HK-2 (cell line): Measurements from ENCODE around the gene NAPB.

Experiments
- DNase-seq: peaks from one replicate; pipeline ENCODE4 v3.0.0-alpha.2; 2018; ENCODE audit not compliant: unreplicated experiment

Gene NAPB

GRCh38 chr20:23437126-23437899 lies 16.0 kb upstream of the NAPB start:
- no peak for DNase-seq

- no peak for DNase-seq
Measured at GRCh38 chr20:23436681-23437080, 15.4 kb upstream of the NAPB start.

GRCh38 chr20:23435626-23436539 lies 14.6 kb upstream of the NAPB start:
- no peak for DNase-seq

- no peak for DNase-seq
Measured at GRCh38 chr20:23434521-23435313, 13.4 kb upstream of the NAPB start.

DNA sequence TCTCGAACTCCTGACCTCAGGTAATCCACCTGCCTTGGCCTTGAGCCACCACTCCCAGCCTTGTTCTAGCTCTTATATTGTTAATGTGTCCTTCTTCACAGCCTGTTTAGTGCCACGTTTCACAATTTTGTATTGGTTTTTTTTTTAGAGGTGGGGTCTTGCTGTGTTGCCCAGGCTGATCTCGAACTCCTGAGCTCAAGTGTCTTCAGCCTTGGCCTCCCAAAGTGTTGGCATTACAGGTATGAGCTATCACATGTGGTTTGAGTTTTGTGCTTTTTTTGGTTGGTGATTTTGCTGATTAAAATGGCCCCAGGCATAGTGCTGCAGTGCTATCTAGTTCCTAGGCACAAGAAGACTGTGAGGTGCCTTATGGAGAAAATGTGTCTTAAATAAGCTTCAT lies 12.3 kb upstream of the NAPB start:
- DNase-seq, result no peak

DNA sequence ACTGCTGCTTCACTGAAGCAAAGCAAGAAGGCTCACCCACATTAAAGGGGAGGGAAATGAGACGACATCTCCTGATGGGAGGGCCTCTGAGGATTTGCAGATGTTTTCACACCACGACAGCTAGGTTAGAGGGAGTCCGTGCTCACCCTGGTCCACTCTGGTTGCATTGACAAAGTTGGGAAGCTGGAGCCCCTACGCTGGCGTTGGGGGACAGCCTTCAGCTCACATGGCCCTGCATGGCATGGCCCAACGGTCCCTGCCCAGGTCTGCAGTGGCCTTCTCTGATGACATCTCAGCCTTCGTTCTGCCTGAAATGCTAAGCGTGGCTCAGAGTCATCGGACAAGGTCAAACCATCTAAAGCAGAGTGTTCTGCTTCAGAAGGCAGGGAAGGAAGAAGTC lies 3.8 kb upstream of the NAPB start:
- no peak for DNase-seq

GRCh38 chr20:23419995-23420901 lies 1.0 kb downstream of the NAPB start:
- DNase-seq, result peak; percentile 31

DNA sequence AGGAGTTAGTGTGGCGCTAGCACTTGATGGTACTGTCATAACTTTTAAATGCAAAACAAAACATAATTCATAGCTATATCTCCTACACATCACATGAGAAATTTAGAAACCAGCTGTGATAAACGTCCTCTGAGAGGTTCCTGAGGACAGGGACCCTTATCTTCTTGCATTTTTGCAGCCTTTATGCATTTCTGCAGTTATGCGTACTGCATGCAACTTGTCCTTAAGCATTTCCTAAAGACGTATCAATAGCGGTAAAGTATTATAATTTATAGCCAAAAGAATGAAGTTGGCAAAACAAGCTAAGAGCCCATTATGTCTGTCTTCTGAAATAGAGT lies 1.7 kb downstream of the NAPB start:
- DNase-seq, result no peak

DNA sequence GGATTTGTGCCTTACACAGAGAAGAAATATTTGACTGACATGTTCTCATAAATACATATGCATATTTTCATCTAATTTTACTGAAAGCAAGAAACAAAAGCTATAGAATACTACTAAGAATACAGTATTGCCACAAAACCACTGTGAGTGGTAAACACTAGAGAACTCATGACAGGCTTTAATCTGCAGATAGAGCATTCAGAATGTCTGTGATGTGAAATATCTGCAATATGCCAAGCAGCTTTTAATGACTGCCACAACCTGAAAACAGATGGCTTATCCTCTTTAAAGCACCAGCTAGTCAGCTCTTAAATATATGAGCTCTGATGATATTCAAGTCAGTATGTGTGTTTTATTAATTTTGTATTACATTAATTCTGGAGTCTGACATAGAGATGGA lies 3.4 kb downstream of the NAPB start:
- DNase-seq, result no peak

DNA sequence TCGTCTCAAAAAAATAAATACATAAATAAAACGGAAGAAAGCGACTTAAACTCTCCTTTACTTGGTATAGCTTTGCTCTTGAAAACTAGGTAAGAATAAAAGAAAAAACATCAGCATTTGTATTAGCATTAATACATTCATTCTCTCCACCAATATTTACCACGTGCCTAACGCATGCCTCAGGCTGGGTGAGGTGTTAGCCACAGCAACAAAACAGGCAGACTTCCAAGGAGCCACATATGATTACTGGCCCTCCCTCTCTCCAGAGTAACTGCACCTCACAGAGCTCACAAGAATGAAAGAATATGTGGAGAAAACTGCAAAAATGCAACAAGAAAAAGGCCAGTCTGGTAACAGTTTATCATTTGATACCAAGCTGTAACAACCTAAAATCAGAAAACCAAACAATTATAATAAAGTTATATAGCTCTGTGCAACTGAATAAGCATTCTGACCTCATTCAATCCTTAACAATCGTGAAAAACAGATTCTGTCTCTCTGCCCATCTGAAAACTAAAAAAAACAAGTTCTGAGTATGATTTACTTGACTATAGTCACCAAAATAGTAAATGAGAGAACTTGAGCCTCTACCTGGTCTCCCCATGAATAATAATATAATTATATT lies 5.2 kb downstream of the NAPB start:
- DNase-seq, result no peak

DNA sequence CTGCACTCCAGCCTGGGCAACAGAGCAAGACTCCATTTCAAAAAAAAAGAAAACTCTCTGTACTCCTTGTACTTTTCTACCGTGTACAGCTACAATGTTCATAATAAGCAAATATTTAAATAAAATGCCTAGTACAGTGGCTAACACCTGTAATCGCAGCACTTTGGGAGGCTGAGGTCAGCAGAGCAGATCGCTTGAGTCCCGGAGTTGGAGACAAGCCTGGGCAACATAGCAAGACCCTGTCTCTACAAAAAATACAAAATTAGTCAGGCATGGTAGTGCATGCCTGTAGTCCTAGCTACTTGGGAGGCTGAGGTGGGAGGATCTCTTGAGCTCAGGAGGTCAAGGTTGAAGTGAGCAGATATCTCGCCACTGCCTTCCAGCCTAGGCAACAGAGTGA lies 5.7 kb downstream of the NAPB start:
- no peak for DNase-seq

DNA sequence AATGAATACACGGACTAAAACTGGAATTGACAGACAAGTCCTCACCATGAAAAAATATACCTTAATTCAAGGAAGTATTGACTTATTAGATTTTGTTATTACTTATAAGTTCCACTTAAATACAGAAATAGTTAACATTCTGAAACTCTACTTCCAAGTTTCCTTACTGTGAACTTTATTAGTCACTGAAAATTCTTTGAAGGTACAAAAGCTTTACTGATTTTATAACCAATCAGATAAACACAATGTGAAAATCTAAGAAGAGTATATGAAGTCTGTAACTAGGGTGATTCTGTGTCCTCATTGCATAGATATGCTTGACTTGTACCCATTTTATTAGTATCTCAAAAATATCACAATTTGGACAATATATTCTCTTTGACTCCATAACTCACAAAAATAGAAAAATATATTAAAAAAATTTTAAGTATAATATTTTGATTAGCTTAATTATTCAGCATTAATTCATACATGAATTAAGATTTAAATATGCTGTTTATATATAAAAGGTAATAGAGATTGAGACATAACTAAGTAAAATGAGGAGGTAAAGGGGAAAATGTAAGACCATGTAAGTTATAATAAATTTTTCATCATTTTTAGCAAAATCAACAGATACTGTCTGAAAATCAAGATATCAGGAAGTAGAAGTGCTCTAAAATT lies 6.6 kb downstream of the NAPB start:
- DNase-seq, result no peak

DNA sequence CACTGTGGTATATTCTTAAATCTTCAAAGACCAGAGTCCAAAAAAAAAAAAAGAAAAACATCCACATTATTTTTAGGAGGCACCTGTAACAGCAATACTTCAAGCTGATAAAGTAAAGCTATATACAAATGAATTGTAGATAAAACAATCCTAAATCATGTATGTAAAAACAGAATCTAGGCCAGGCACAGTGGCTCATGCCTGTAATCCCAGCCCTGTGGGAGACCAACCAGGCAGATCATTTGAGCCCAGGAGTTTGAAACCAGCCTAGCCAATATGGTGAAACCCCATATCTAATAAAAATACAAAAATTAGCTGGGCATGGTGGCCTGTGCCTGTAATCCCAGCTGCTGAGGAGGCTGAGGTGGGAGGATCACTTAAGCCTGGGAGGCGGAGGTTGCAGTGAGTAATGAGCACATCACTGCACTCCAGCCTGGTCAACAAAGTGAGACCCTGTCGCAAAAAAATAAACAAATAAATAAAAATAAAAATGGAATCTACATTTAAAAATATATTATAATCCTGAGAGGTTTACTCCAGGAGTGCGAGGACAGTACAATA lies 7.3 kb downstream of the NAPB start:
- no peak for DNase-seq

DNA sequence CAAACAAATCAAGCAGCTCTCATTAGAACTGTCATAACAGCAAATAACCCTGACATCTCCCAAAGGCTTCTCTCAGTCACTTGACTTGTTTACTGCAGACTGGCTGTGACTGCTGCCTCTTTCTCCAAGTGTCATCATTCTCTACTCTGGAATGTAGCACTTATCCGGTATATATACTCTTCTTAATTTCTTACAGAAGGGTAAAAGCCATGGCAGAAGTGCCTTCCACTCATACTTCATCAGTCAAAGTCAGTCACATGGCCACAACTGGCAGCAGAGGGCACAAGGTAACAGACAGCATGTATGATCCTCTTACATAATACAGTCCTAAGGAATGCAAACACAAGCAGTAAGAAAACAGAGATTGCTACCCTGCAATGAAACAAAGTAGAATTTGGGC lies 9.3 kb downstream of the NAPB start:
- DNase-seq, result no peak

DNA sequence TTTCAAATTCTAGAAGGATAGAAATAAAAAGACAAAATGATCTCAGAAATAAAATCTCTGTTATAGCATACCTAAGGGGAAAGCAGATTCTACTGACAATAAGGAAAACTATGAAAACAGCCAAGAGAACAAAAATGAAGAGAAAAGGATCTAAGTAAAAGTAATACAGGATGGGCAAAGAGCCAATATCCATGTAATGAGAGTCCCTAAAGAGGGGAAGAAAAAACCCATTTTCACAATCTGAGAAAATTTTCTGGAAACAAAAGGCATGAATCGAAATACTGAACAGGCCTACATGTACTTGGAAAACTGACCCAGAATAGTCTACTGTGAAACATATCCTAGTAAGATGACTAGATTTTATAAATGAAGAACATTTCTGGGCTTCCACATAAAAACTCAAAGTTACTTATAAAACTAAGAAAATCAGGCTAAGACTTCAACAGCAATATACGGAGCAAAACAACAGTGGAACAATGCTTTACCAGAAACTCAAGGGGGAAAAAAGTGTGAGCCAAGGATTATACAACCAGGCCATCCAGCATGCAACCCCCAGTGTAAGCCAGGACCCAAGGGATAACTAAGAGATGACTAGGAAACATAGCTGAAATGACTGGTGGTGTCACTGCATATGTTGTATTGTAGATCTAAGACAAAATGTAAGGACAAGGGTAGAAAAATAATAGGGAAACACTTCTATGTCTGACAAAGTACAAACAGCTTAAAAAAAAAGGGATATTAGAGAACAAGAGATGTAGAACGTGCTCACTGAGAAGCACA lies 10.2 kb downstream of the NAPB start:
- no peak for DNase-seq

GRCh38 chr20:23409800-23410199 lies 11.5 kb downstream of the NAPB start:
- no peak for DNase-seq

GRCh38 chr20:23408957-23409356 lies 12.3 kb downstream of the NAPB start:
- no peak for DNase-seq

DNA sequence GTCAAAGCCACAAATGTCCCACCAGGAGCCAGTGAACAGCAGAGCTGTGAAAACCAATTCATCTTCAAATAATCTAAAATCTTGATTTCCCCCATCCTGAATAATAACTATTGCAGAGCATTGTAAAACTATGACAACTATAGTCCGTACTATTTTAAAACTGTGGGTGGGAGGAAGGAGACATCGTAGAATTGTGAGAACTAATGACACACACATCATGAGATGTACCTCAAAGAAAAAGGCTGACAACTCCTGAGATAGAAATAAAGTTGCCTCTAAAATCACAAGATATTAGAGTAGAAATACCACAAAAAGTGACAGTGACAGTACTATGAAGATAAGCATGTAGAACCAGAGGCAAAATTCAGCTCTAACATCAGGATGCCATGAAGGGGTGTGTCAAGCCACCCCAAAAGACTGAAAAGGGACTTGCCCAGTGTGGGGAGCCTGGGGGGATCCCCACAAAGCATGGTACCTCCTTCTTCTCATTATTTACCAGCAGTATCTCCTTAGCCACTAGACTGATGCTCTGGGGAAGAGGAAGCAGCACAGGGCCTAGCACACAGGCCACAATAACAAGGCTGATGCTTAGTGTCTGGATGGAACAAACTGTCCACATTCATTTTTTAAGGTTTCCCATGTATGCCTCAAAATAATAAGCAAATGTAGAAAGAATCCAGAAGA lies 13.4 kb downstream of the NAPB start:
- no peak for DNase-seq

DNA sequence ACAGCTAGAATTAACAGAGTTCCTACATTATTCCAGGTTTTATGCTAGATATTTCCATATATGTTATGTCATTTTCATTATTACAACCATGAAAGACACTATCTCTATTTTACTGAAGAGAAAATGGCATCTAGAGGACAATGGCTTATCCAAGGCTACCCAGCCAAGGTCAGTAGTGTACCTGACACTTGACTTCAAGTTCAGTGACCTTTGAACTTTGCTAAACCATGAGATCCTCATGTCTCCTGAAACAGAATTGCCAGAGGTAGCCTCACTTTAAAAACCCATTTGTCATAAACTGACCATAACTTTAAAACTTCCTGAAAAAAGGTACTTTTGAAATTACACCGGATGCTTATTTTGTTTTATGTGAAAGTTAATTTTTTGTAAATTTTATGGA lies 14.4 kb downstream of the NAPB start:
- no peak for DNase-seq
